ENCODE data around the gene GRAMD4.

GRAMD4 gene

DNA sequence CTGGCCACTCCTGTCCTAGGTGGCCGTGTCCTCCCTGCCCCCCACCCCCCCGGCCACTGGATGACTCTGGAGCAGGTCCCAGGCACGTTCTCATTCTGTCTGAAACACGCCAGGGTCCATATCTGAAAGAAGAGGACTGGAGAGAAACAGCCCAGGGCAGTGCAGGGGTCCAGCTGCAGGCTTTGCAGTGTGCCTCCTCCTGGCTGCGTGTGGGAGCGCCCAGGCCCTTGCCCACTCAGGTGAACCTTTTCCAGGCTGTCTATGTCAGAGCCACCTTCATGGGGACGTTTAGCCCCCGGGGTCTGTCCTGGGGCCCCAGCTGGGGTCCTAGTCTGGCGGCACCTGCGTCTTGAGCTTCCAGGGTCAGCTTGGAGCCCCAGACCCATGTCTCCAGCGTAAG, 15.6 kb downstream of the GRAMD4 start:
- Histone ChIP-seq H2AFZ (ENCODE audit: low read length) (no peak overlapping the region), H3K27ac (ENCODE audit: low read length) (no peak overlapping the region), H3F3A (ENCODE audit: insufficient read depth, low read length) (no peaks in the 10 kb centered on the region), H3K9me2 (replicated peaks; ENCODE audit: insufficient read depth, low read length) (no peaks in the 10 kb centered on the region), H3K79me2 (ENCODE audit: low read length) (no peaks in the 10 kb centered on the region), H3K27me3 (replicated peaks; ENCODE audit: insufficient read depth, low read length) (no peaks in the 10 kb centered on the region), H3K36me3 (replicated peaks; ENCODE audit: insufficient read depth, low read length) (no peaks in the 10 kb centered on the region), H4K20me1 (ENCODE audit: insufficient read depth, low read length) (no peaks in the 10 kb centered on the region), H3K4me3 (ENCODE audit: low read length) (no peak overlapping the region), H3K9ac (ENCODE audit: low read length) (no peak overlapping the region), H3K9me3 (replicated peaks; ENCODE audit: insufficient read depth, low read length) (no peaks in the 10 kb centered on the region), H3K4me2 (ENCODE audit: low read depth, low read length) (no peak overlapping the region), H3K4me1 (ENCODE audit: low read length) (no peaks in the 10 kb centered on the region)
- no peak for DNase-seq
- TF ChIP-seq, protein P1, sequence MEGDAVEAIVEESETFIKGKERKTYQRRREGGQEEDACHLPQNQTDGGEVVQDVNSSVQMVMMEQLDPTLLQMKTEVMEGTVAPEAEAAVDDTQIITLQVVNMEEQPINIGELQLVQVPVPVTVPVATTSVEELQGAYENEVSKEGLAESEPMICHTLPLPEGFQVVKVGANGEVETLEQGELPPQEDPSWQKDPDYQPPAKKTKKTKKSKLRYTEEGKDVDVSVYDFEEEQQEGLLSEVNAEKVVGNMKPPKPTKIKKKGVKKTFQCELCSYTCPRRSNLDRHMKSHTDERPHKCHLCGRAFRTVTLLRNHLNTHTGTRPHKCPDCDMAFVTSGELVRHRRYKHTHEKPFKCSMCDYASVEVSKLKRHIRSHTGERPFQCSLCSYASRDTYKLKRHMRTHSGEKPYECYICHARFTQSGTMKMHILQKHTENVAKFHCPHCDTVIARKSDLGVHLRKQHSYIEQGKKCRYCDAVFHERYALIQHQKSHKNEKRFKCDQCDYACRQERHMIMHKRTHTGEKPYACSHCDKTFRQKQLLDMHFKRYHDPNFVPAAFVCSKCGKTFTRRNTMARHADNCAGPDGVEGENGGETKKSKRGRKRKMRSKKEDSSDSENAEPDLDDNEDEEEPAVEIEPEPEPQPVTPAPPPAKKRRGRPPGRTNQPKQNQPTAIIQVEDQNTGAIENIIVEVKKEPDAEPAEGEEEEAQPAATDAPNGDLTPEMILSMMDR (IDR thresholded peaks at IDR 0.05; ENCODE audit: low read length) = no peak
- TF ChIP-seq EZH2 (optimal IDR thresholded peaks at IDR 0.05; ENCODE audit: low read depth, low read length) = no peak
- TF ChIP-seq EZH2phosphoT487 (IDR thresholded peaks at IDR 0.05; ENCODE audit: low read length) = no peak

DNA sequence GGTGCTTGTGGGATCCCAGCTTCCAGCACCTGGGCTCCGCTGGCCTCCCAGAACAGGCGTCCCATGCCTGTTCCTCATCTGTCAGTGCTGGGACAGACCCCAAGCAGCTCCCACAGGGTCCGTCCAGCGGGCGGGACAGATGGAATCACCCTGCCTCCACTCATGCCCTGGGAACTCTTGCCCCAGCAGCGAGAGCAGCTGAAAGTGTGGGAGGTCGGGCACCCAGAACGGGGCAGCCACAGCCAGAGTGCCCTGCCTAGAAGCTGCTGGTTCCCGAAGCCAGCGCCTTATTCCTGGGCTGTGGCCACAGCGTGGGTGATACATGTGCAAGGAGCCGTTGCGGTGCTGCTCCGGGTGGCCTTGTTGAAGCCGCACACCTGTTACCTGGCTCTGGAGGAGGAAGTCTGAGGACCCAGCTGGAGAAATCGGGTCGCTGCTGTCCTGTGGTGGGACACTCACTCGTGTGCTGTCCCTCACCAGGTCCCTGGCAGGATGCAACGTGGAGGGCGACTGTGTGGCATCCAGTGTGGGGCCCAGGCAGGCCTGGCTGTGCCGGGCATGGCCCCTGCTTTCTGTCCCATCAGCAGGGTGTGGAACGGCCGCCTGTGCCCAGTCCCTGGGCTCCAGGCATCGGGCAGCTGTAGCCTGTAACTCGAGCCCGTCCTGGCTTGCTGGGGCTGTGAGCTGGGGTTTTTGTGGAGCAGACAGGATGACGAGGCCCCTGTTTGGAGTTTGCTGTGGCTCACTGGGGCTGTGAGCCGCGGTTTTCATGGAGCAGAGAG, 16.2 kb downstream of the GRAMD4 start:
- Histone ChIP-seq H3K36me3 (replicated peaks; ENCODE audit: insufficient read depth, low read length) (no peaks in the 10 kb centered on the region), H3K27me3 (replicated peaks; ENCODE audit: insufficient read depth, low read length) (no peaks in the 10 kb centered on the region), H3K9me3 (replicated peaks; ENCODE audit: insufficient read depth, low read length) (no peaks in the 10 kb centered on the region), H2AFZ (ENCODE audit: low read length) (no peak overlapping the region), H3K4me2 (ENCODE audit: low read depth, low read length) (no peak overlapping the region), H4K20me1 (ENCODE audit: insufficient read depth, low read length) (no peaks in the 10 kb centered on the region), H3K79me2 (ENCODE audit: low read length) (no peaks in the 10 kb centered on the region), H3K4me3 (ENCODE audit: low read length) (no peak overlapping the region), H3K9me2 (replicated peaks; ENCODE audit: insufficient read depth, low read length) (no peaks in the 10 kb centered on the region), H3F3A (ENCODE audit: insufficient read depth, low read length) (no peaks in the 10 kb centered on the region), H3K27ac (ENCODE audit: low read length) (no peak overlapping the region), H3K4me1 (ENCODE audit: low read length) (no peaks in the 10 kb centered on the region), H3K9ac (ENCODE audit: low read length) (no peak overlapping the region)
- no peak for TF ChIP-seq EZH2phosphoT487 (IDR thresholded peaks at IDR 0.05; ENCODE audit: low read length)
- no peak for TF ChIP-seq EZH2 (optimal IDR thresholded peaks at IDR 0.05; ENCODE audit: low read depth, low read length)
- TF ChIP-seq, protein P1 (IDR thresholded peaks at IDR 0.05; ENCODE audit: low read length) = no peak
- DNase-seq = no peak

DNA sequence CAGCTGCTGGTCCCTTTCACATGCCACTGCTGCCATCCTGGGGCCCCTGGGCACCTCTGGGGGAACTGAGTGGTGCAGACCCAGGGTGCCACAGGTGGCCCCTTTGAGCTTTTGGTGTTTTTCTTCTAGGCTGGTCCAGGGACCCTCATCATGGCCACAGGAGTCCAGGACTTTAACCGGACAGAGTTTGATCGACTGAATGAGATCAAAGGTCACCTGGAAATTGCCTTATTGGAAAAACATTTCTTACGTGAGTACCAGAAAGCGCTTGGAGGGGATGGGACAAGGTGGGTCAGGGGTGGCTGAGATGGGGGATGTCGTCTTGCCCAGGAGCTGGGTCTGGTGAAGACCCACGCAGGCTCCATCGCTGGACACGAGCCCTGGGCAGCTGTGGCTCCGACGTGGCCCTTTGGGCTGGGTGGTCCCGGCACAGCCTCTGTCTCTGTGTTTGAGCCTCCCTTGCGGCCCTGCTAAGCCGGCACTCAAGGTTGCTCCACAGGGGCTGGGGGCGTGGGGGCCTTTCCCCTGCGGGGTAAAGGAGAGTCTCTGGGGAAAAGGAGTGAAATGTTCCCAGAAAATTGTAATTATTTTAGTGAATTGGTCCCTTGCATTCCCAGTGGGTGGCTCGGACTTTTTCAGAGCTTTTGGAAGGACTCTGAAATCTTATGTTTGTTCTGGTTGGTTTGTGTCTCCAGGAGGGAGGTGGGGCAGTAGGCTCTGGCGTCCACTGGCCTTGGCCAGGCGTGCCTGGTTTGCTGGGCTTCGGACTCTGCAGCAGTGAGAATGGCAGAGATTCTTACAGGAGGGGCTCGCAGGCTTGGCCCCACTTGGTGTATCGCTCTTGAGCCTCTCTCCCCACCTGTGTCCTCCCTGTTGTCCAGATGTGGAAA, 17.8 kb downstream of the GRAMD4 start:
- no peaks in the 10 kb centered on the region for H3K79me2 ChIP-seq (ENCODE audit: low read length)
- H3K27me3 ChIP-seq (replicated peaks; ENCODE audit: insufficient read depth, low read length) = no peaks in the 10 kb centered on the region
- no peak overlapping the region for H3K4me3 ChIP-seq (ENCODE audit: low read length)
- H3K4me2 ChIP-seq (ENCODE audit: low read depth, low read length) = no peak overlapping the region
- H3K9me2 ChIP-seq (replicated peaks; ENCODE audit: insufficient read depth, low read length) = no peaks in the 10 kb centered on the region
- H3K36me3 ChIP-seq (replicated peaks; ENCODE audit: insufficient read depth, low read length) = no peaks in the 10 kb centered on the region
- no peak overlapping the region for H3K9ac ChIP-seq (ENCODE audit: low read length)
- H3K27ac ChIP-seq (ENCODE audit: low read length) = no peak overlapping the region
- no peak overlapping the region for H2AFZ ChIP-seq (ENCODE audit: low read length)
- H4K20me1 ChIP-seq (ENCODE audit: insufficient read depth, low read length) = no peaks in the 10 kb centered on the region
- H3K4me1 ChIP-seq (ENCODE audit: low read length) = no peaks in the 10 kb centered on the region
- no peak for DNase-seq
- TF ChIP-seq, protein P1 (IDR thresholded peaks at IDR 0.05; ENCODE audit: low read length) = no peak
- H3K9me3 ChIP-seq (replicated peaks; ENCODE audit: insufficient read depth, low read length) = no peaks in the 10 kb centered on the region
- H3F3A ChIP-seq (ENCODE audit: insufficient read depth, low read length) = no peaks in the 10 kb centered on the region

Data from MM.1S (cell line).